H1 (cell line): ENCODE measurements around the gene CANT1. TPM values are rescaled to one million over a fixed set of nuclear protein-coding genes. Genes with fewer than 3 reads are reported as not detected.

ENCODE experiments used
- CHD7 ChIP-seq: fragments of 300-600 bp; sonication (generic); IDR thresholded peaks from 2 replicates; pipeline ENCODE4 v1.7.1; 2012; ENCODE audit warnings: low read length, moderate library complexity, mild to moderate bottlenecking, inconsistent platforms; ENCODE audit not compliant: insufficient replicate concordance
- polyA plus RNA-seq, 7 experiments: library from polyadenylated mRNA; depleted of rRNA in 3 of 7; stranded (reverse) in 5 of 7; unstranded in 2 of 7; fragments of >200 nt in 5 of 7; fragments of 200-250 nt in 2 of 7; gene quantifications; 1 replicate in 5 of 7; 2 replicates in 1 of 7; 4 replicates in 1 of 7; pipeline versions ENCODE4 v1.2.1 to v1.2.3, GENCODE V29; 2011 to 2013; ENCODE audit warnings: missing spikeins in 2 of 7, mixed read lengths in 2 of 7
- total RNA-seq: library from RNA; stranded (reverse); fragmentation: NEBNext Ultra II Directional; extraction: Animal tissue kit (Norgen Biotek cat#: 25700); gene quantifications from 2 replicates; pipeline ENCODE4 v1.2.1, GENCODE V29; 2021

The CANT1 gene
- total and polyA plus RNA-seq, 2 of the 8 experiments (the other 6 are each of a cell fraction or from before 2014, with no cell fraction given), result 23.0 to 32.6 TPM

GRCh38 chr17:78972507-78973105 lies 37.0 kb downstream of the CANT1 start (continued):
- no peak for TF ChIP-seq CHD7
